Measurements from ENCODE around the gene SORBS2. TPM values are rescaled to one million over a fixed set of nuclear protein-coding genes. Genes with fewer than 3 reads are reported as not detected.
"Not testable (repeated sequence)": the region's sequence is repeated elsewhere in the genome, so short reads cannot be mapped to it uniquely, and the experiment has no call there.

Gene SORBS2
- total RNA-seq, 4 donors from 2014 or later, result 17.4 to 40.8 (median 21.9) TPM

DNA sequence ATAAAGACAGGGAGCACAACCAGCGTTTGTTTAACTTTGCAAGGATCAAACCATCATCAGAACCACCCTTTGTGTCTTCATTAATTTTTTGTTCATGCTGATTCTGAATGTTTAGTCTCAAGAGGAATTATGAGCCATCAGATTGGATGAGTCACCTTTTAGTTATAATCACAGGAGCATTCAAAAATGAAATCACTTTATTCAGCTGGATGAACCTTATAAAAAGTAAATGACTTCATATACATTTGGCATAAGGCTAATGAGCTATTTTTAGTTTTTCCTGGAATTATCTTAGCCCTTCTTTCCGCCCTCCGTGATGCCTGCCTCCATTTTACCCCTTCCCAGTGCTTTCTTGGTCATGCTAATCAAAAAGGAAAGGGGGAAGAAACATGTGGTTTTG, 103.6 kb downstream of the SORBS2 start:
- 26% methylated on average over 3 of the region's 3 CpGs for WGBS
- TF ChIP-seq, protein P1, sequence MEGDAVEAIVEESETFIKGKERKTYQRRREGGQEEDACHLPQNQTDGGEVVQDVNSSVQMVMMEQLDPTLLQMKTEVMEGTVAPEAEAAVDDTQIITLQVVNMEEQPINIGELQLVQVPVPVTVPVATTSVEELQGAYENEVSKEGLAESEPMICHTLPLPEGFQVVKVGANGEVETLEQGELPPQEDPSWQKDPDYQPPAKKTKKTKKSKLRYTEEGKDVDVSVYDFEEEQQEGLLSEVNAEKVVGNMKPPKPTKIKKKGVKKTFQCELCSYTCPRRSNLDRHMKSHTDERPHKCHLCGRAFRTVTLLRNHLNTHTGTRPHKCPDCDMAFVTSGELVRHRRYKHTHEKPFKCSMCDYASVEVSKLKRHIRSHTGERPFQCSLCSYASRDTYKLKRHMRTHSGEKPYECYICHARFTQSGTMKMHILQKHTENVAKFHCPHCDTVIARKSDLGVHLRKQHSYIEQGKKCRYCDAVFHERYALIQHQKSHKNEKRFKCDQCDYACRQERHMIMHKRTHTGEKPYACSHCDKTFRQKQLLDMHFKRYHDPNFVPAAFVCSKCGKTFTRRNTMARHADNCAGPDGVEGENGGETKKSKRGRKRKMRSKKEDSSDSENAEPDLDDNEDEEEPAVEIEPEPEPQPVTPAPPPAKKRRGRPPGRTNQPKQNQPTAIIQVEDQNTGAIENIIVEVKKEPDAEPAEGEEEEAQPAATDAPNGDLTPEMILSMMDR (IDR thresholded peaks at IDR 0.05), result no peak
- TF ChIP-seq POLR2A (IDR thresholded peaks at IDR 0.05) (no peak), EP300 (IDR thresholded peaks at IDR 0.05) (no peak), POLR2AphosphoS5 (IDR thresholded peaks at IDR 0.05) (no peak)
- H3K4me3 ChIP-seq, result no peak overlapping the region
- no peaks in the 10 kb centered on the region for H3K36me3 ChIP-seq
- H3K4me1 ChIP-seq, result peaks cover 7% of the 10 kb centered on the region
- H3K27ac ChIP-seq, result no peak overlapping the region
- DNase-seq (ENCODE audit: low spot score in 2 of 2), result no peak
- no peaks in the 10 kb centered on the region for H3K27me3 ChIP-seq
- no peaks in the 10 kb centered on the region for H3K9me3 ChIP-seq

GRCh38 chr4:185707622-185708021, 104.4 kb downstream of the SORBS2 start:
- H3K4me1 ChIP-seq; H3K4me3 ChIP-seq; H3K9me3 ChIP-seq; H3K27ac ChIP-seq; DNase-seq (ENCODE audit: low spot score in 2 of 2); H3K36me3 ChIP-seq; H3K27me3 ChIP-seq: not testable (repeated sequence)
- 38% methylated on average over 4 of the region's 4 CpGs for WGBS

- H3K27ac ChIP-seq, result no peak overlapping the region
- WGBS, result 88% methylated on average over 8 of the region's 8 CpGs
- no peak overlapping the region for H3K4me3 ChIP-seq
- TF ChIP-seq EP300 (IDR thresholded peaks at IDR 0.05) (no peak), POLR2AphosphoS5 (IDR thresholded peaks at IDR 0.05) (no peak), POLR2A (IDR thresholded peaks at IDR 0.05) (no peak)
- TF ChIP-seq, protein P1 (IDR thresholded peaks at IDR 0.05), result no peak
- no peaks in the 10 kb centered on the region for H3K9me3 ChIP-seq
- no peaks in the 10 kb centered on the region for H3K36me3 ChIP-seq
- no peaks in the 10 kb centered on the region for H3K4me1 ChIP-seq
- DNase-seq (ENCODE audit: low spot score in 2 of 2), result no peak
- no peaks in the 10 kb centered on the region for H3K27me3 ChIP-seq
These were observed 109.8 kb downstream of the SORBS2 start for GRCh38 chr4:185702147-185702663.

DNA sequence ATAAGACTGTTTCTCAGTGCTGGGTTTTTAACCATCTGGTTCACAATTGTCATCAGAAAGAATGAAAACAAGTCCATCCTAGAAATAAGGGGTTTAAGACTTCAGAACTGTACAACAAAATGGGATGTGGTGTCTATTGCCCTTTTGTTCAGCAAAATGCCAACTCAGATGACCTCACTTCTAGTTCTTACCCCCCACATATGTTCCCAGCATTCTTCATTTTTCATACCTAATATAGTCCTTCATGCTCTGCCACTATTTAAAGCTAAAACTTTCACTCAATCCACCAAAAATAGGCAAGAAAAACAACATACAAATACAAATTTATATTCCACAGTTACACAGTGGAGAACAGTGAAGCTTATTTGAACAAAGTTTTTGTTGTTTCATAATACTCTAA, 111.4 kb downstream of the SORBS2 start:
- Histone ChIP-seq H3K4me1 (no peaks in the 10 kb centered on the region), H3K9me3 (no peaks in the 10 kb centered on the region), H3K4me3 (no peak overlapping the region), H3K36me3 (no peaks in the 10 kb centered on the region), H3K27ac (no peak overlapping the region), H3K27me3 (no peaks in the 10 kb centered on the region)
- no peak for DNase-seq (ENCODE audit: low spot score in 2 of 2)
- TF ChIP-seq POLR2AphosphoS5 (IDR thresholded peaks at IDR 0.05), result no peak
- TF ChIP-seq, protein P1 (IDR thresholded peaks at IDR 0.05), result no peak
- TF ChIP-seq EP300 (IDR thresholded peaks at IDR 0.05), result no peak
- TF ChIP-seq POLR2A (IDR thresholded peaks at IDR 0.05), result no peak

DNA sequence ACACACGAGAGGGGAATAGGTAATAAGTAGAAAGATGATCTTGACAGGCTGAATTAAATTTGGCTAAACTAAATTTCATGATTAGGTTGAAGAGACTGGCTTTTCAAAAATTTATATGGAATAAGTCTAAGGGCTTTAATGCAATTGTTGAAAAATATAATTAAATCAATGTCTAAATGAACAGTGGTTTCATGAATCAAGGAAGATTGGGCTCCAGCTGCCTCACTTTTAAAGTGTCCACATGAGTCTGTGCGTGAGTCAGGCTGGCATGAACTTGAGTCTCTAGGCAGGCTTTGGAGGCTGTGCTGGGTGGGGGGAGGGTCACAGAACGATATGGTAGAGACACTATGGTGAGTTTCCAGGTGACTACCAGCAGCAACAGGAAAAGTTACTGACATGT, 111.9 kb downstream of the SORBS2 start:
- no peaks in the 10 kb centered on the region for H3K27me3 ChIP-seq
- H3K27ac ChIP-seq, result no peak overlapping the region
- H3K36me3 ChIP-seq, result no peaks in the 10 kb centered on the region
- no peak for DNase-seq (ENCODE audit: low spot score in 2 of 2)
- H3K4me3 ChIP-seq, result no peak overlapping the region
- no peaks in the 10 kb centered on the region for H3K9me3 ChIP-seq
- TF ChIP-seq EP300 (IDR thresholded peaks at IDR 0.05) (no peak), POLR2A (IDR thresholded peaks at IDR 0.05) (no peak), POLR2AphosphoS5 (IDR thresholded peaks at IDR 0.05) (no peak)
- TF ChIP-seq, protein P1 (IDR thresholded peaks at IDR 0.05), result no peak
- no peaks in the 10 kb centered on the region for H3K4me1 ChIP-seq
- 44% methylated on average over 3 of the region's 3 CpGs for WGBS

DNA sequence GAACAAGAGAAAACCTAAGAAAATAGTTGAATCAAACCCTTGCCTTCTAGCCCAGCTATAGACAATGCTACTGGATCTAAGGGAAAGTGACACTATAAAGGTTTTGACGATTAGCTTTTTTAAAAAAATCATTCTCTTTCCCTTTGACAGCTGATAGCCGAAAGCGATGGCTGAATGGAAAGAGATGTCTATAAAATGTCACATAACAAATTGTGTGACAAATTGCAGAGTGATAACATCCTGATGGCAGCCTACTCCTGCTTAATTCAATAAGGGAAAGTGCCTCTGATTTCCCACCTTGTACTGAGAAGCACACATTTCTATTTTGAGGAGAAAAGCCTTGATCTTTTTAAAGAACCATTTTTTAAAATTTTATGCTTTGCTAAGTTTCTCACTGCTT, 114.5 kb downstream of the SORBS2 start:
- Histone ChIP-seq H3K27me3 (no peaks in the 10 kb centered on the region), H3K36me3 (no peaks in the 10 kb centered on the region), H3K4me1 (no peaks in the 10 kb centered on the region), H3K4me3 (no peak overlapping the region), H3K9me3 (no peaks in the 10 kb centered on the region), H3K27ac (no peak overlapping the region)
- TF ChIP-seq POLR2AphosphoS5 (IDR thresholded peaks at IDR 0.05) (no peak), EP300 (IDR thresholded peaks at IDR 0.05) (no peak), POLR2A (IDR thresholded peaks at IDR 0.05) (no peak)
- TF ChIP-seq, protein P1 (IDR thresholded peaks at IDR 0.05), result no peak
- no peak for DNase-seq (ENCODE audit: low spot score in 2 of 2)
- 69% methylated on average over 3 of the region's 3 CpGs for WGBS

Measured in suprapubic skin (tissue), 4 donors.